Measurements from ENCODE around the gene DDX59. TPM values are rescaled to one million over a fixed set of nuclear protein-coding genes. Genes with fewer than 3 reads are reported as not detected.

DDX59 gene
- total RNA-seq, 4 donors from 2014 or later = 36.7 to 52.7 (median 39.5) TPM

- in situ Hi-C loops (cut with MboI; ENCODE audit: low sequenced_read_pairs in 4 of 4) (loop anchor here in 1 of 4 donors (10.0 kb wide), 1 partner anchor 60 kb away; the partner anchor contains the start of gene CAMSAP2), intact Hi-C loops (cut with DNase I; ENCODE audit: low total_unique reads) (no loop called here)
- no peak for ATAC-seq
- no peaks in the 10 kb centered on the region for H3K36me3 ChIP-seq
- H3K4me1 ChIP-seq = peaks cover 11 to 12% of the 10 kb centered on the region in 2 donors
- H3K27me3 ChIP-seq = no peaks in the 10 kb centered on the region
- no peak for DNase-seq
- H3K4me3 ChIP-seq = no peak overlapping the region
- H3K9me3 ChIP-seq = no peaks in the 10 kb centered on the region
- H3K27ac ChIP-seq = no peak overlapping the region
- TF ChIP-seq POLR2A (IDR thresholded peaks at IDR 0.05) (no peak), CTCF (IDR thresholded peaks at IDR 0.05 in 4 of 5, conservative IDR thresholded peaks at IDR 0.05 in 1 of 5) (no peak)
Observed at GRCh38 chr1:200674838-200675587, 5.3 kb upstream of the DDX59 start.

GRCh38 chr1:200673952-200674823, 4.5 kb upstream of the DDX59 start:
- TF ChIP-seq CTCF (IDR thresholded peaks at IDR 0.05 in 4 of 5, conservative IDR thresholded peaks at IDR 0.05 in 1 of 5) = no peak
- TF ChIP-seq POLR2A (IDR thresholded peaks at IDR 0.05) = no peak
- Histone ChIP-seq H3K36me3 (no peaks in the 10 kb centered on the region), H3K4me3 (no peak overlapping the region), H3K27me3 (no peaks in the 10 kb centered on the region), H3K27ac (no peak overlapping the region), H3K4me1 (peaks cover 11 to 12% of the 10 kb centered on the region in 2 donors), H3K9me3 (no peaks in the 10 kb centered on the region)
- in situ Hi-C loops (cut with MboI; ENCODE audit: low sequenced_read_pairs in 4 of 4) = loop anchor here in 1 of 4 donors (10.0 kb wide), 1 partner anchor 61 kb away; the partner anchor contains the start of gene CAMSAP2
- DNase-seq = no peak
- intact Hi-C loops (cut with DNase I; ENCODE audit: low total_unique reads) = no loop called here
- ATAC-seq = no peak

- H3K4me1 ChIP-seq = peaks cover 19 to 20% of the 10 kb centered on the region in 2 donors
- in situ Hi-C loops (cut with MboI; ENCODE audit: low sequenced_read_pairs in 4 of 4) (loop anchor here in 1 of 4 donors (10.0 kb wide), 1 partner anchor 63 kb away; the partner anchor contains the start of gene CAMSAP2), intact Hi-C loops (cut with DNase I; ENCODE audit: low total_unique reads) (loop anchor here (2.0 kb wide), 1 partner anchor 131 kb away; no protein-coding TSS in a partner anchor)
- DNase-seq (no peak), ATAC-seq (no peak)
- H3K4me3 ChIP-seq = no peak overlapping the region
- no peaks in the 10 kb centered on the region for H3K36me3 ChIP-seq
- H3K9me3 ChIP-seq = no peaks in the 10 kb centered on the region
- peak overlapping the region; percentile 1 to 99 (median 98) for H3K27ac ChIP-seq
- no peaks in the 10 kb centered on the region for H3K27me3 ChIP-seq
- TF ChIP-seq POLR2A (IDR thresholded peaks at IDR 0.05) (no peak), CTCF (IDR thresholded peaks at IDR 0.05 in 4 of 5, conservative IDR thresholded peaks at IDR 0.05 in 1 of 5) (no peak)
Observed at GRCh38 chr1:200671235-200671786, 1.6 kb upstream of the DDX59 start.

- TF ChIP-seq POLR2A (IDR thresholded peaks at IDR 0.05) (no peak), CTCF (IDR thresholded peaks at IDR 0.05 in 4 of 5, conservative IDR thresholded peaks at IDR 0.05 in 1 of 5) (no peak)
- no peaks in the 10 kb centered on the region for H3K9me3 ChIP-seq
- ATAC-seq = peak; percentile 44 to 64
Observed at GRCh38 chr1:200670242-200671118, 773 bp upstream of the DDX59 start.

More at GRCh38 chr1:200670242-200671118, 773 bp upstream of the DDX59 start:
- no peaks in the 10 kb centered on the region for H3K27me3 ChIP-seq
- in situ Hi-C loops (cut with MboI; ENCODE audit: low sequenced_read_pairs in 4 of 4) (loop anchor here in 1 of 4 donors (10.0 kb wide), 1 partner anchor 64 kb away; the partner anchor contains the start of gene CAMSAP2), intact Hi-C loops (cut with DNase I; ENCODE audit: low total_unique reads) (loop anchor here (1.0 to 2.0 kb wide), 2 partner anchors 69 to 132 kb away; no protein-coding TSS in a partner anchor)
- DNase-seq = peak; percentile 25 to 55
- H3K36me3 ChIP-seq = no peaks in the 10 kb centered on the region
- peak overlapping the region; percentile 77 to 95 (median 90) for H3K4me3 ChIP-seq
- peak overlapping the region; percentile 98 to 99 (median 99) for H3K27ac ChIP-seq
- H3K4me1 ChIP-seq = peaks cover 22 to 28% of the 10 kb centered on the region in 2 donors

Data from gastrocnemius medialis (tissue), 4 donors.